Measurements from ENCODE around the gene ZBED1.

The ZBED1 gene

GRCh38 chrX:2497961-2498780 lies 2.6 kb downstream of the ZBED1 start:
- DNase-seq (ENCODE audit: low read depth, low spot score), result no peak
- Histone ChIP-seq H3K4me3 (ENCODE audit: low read length) (no peak overlapping the region), H3K27me3 (ENCODE audit: control insufficient read depth, insufficient read depth, low read length) (no peaks in the 10 kb centered on the region), H3K9me3 (ENCODE audit: control insufficient read depth, insufficient read depth, low read length) (no peaks in the 10 kb centered on the region), H3K27ac (ENCODE audit: low read length) (no peak overlapping the region), H3K36me3 (ENCODE audit: control insufficient read depth, insufficient read depth, low read length) (peaks cover 4% of the 10 kb centered on the region; the same call in 1 of the 2 replicates), H3K4me1 (ENCODE audit: control insufficient read depth, insufficient read depth, low read length) (peaks cover 5% of the 10 kb centered on the region)
- WGBS (ENCODE audit: insufficient coverage, insufficient read length), result no CpG with 5 or more reads among the region's 11 CpGs

- Histone ChIP-seq H3K9me3 (ENCODE audit: control insufficient read depth, insufficient read depth, low read length) (no peaks in the 10 kb centered on the region), H3K4me1 (ENCODE audit: control insufficient read depth, insufficient read depth, low read length) (peaks cover 3% of the 10 kb centered on the region), H3K4me3 (ENCODE audit: low read length) (no peak overlapping the region), H3K36me3 (ENCODE audit: control insufficient read depth, insufficient read depth, low read length) (peaks cover 5% of the 10 kb centered on the region), H3K27ac (ENCODE audit: low read length) (no peak overlapping the region), H3K27me3 (ENCODE audit: control insufficient read depth, insufficient read depth, low read length) (no peaks in the 10 kb centered on the region)
- WGBS (ENCODE audit: insufficient coverage, insufficient read length), result no CpG with 5 or more reads among the region's 14 CpGs
- DNase-seq (ENCODE audit: low read depth, low spot score), result no peak
These were observed 5.2 kb downstream of the ZBED1 start for GRCh38 chrX:2495595-2495994.

GRCh38 chrX:2492531-2493218 lies 8.1 kb downstream of the ZBED1 start:
- H3K27ac ChIP-seq (ENCODE audit: low read length), result no peak overlapping the region
- H3K4me1 ChIP-seq (ENCODE audit: control insufficient read depth, insufficient read depth, low read length), result peaks cover 2% of the 10 kb centered on the region; the same call in 1 of the 2 replicates
- H3K27me3 ChIP-seq (ENCODE audit: control insufficient read depth, insufficient read depth, low read length), result no peaks in the 10 kb centered on the region
- H3K36me3 ChIP-seq (ENCODE audit: control insufficient read depth, insufficient read depth, low read length), result peaks cover 28% of the 10 kb centered on the region
- no peaks in the 10 kb centered on the region for H3K9me3 ChIP-seq (ENCODE audit: control insufficient read depth, insufficient read depth, low read length)
- WGBS (ENCODE audit: insufficient coverage, insufficient read length), result no CpG with 5 or more reads among the region's 22 CpGs
- no peak for DNase-seq (ENCODE audit: low read depth, low spot score)
- no peak overlapping the region for H3K4me3 ChIP-seq (ENCODE audit: low read length)

- peaks cover 2% of the 10 kb centered on the region; the same call in 1 of the 2 replicates for H3K4me1 ChIP-seq (ENCODE audit: control insufficient read depth, insufficient read depth, low read length)
- no peak for DNase-seq (ENCODE audit: low read depth, low spot score)
- no peak overlapping the region for H3K27ac ChIP-seq (ENCODE audit: low read length)
- peaks cover 30% of the 10 kb centered on the region for H3K36me3 ChIP-seq (ENCODE audit: control insufficient read depth, insufficient read depth, low read length)
- no peaks in the 10 kb centered on the region for H3K27me3 ChIP-seq (ENCODE audit: control insufficient read depth, insufficient read depth, low read length)
- WGBS (ENCODE audit: insufficient coverage, insufficient read length), result no CpG with 5 or more reads among the region's 22 CpGs
- no peaks in the 10 kb centered on the region for H3K9me3 ChIP-seq (ENCODE audit: control insufficient read depth, insufficient read depth, low read length)
- H3K4me3 ChIP-seq (ENCODE audit: low read length), result no peak overlapping the region
These were observed 10.1 kb downstream of the ZBED1 start for GRCh38 chrX:2490634-2491033.

DNA sequence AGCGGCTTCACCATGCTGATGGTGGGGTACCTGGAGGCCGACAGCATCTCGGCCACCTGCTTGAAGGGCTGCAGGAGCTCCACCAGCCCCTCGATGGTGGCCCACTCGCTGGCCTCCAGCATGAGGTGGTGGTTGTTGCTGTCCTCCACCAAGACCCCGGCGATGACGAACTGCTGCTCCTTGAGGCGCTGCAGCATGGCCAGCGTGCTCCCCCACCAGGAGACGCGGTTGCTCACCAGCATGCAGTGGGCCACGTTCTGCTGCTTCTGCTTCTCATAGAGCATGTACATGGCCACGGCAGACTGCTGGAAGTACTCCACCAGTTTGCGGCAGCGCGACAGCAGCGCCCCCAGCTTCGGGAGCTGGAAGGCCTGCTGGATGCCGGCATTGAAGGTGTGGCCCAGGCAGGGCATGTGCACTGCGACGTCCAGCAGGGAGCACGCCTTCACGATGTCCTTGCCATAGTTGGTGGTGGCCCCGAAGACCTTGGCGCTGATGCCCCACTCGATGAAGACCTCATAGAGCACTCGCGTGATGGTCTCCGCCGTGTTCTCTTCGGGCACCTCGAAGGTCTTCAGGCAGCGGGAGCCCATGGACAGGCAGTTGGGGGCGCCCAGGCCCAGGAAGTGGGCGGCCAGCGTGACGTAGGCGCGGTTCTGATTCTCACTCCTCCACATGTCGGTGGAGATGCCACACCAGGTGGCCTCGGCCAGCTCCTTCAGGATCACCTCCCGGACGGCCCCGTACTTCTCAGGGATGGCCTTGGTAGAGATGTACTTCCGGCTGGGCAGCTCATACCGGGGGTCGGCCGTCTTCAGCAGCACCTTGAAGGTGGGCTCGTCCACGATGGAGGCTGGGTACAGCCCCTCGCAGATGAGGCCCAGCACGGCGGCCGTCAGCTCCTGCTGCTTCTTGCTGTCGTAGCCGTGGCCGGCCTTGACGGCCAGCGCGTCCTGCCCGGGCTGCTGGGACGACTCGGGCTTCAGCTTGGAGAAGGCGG lies 11.0 kb downstream of the ZBED1 start:
- no peaks in the 10 kb centered on the region for H3K27me3 ChIP-seq (ENCODE audit: control insufficient read depth, insufficient read depth, low read length)
- H3K9me3 ChIP-seq (ENCODE audit: control insufficient read depth, insufficient read depth, low read length), result no peaks in the 10 kb centered on the region
- no peaks in the 10 kb centered on the region; the same call in 1 of the 2 replicates for H3K4me1 ChIP-seq (ENCODE audit: control insufficient read depth, insufficient read depth, low read length)
- DNase-seq (ENCODE audit: low read depth, low spot score), result no peak
- no peak overlapping the region for H3K27ac ChIP-seq (ENCODE audit: low read length)
- H3K36me3 ChIP-seq (ENCODE audit: control insufficient read depth, insufficient read depth, low read length), result peaks cover 27% of the 10 kb centered on the region
- no peak overlapping the region for H3K4me3 ChIP-seq (ENCODE audit: low read length)
- WGBS (ENCODE audit: insufficient coverage, insufficient read length), result no CpG with 5 or more reads among the region's 65 CpGs

- H3K4me1 ChIP-seq (ENCODE audit: control insufficient read depth, insufficient read depth, low read length), result no peaks in the 10 kb centered on the region; the same call in 1 of the 2 replicates
- peaks cover 27% of the 10 kb centered on the region for H3K36me3 ChIP-seq (ENCODE audit: control insufficient read depth, insufficient read depth, low read length)
- no peak overlapping the region for H3K27ac ChIP-seq (ENCODE audit: low read length)
- DNase-seq (ENCODE audit: low read depth, low spot score), result no peak
- no peak overlapping the region for H3K4me3 ChIP-seq (ENCODE audit: low read length)
- WGBS (ENCODE audit: insufficient coverage, insufficient read length), result no CpG with 5 or more reads among the region's 50 CpGs
- no peaks in the 10 kb centered on the region for H3K27me3 ChIP-seq (ENCODE audit: control insufficient read depth, insufficient read depth, low read length)
- H3K9me3 ChIP-seq (ENCODE audit: control insufficient read depth, insufficient read depth, low read length), result no peaks in the 10 kb centered on the region
These were observed 12.0 kb downstream of the ZBED1 start for GRCh38 chrX:2488621-2489285.

DNA sequence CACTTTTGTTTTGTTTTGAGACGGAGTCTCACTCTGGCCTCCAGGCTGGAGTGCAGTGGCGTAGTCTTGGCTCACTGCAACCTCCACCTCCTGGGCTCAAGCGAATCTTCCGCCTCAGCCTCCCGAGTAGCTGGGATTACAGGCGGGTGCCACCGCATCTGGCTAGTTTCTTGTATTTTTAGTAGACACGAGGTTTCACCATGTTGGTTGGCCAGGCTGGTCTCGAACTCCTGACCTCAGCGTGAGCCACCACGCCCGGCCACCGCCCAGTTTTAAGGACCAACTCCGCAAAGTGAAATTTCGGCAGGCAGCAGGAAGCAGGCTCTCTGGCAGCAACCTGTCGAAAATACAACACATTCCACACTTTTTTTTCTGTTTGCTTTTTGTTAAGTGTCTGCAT lies 13.4 kb downstream of the ZBED1 start:
- peaks cover 27% of the 10 kb centered on the region for H3K36me3 ChIP-seq (ENCODE audit: control insufficient read depth, insufficient read depth, low read length)
- DNase-seq (ENCODE audit: low read depth, low spot score), result no peak
- no CpG with 5 or more reads among the region's 16 CpGs for WGBS (ENCODE audit: insufficient coverage, insufficient read length)
- H3K27me3 ChIP-seq (ENCODE audit: control insufficient read depth, insufficient read depth, low read length), result no peaks in the 10 kb centered on the region
- no peaks in the 10 kb centered on the region for H3K4me1 ChIP-seq (ENCODE audit: control insufficient read depth, insufficient read depth, low read length)
- no peak overlapping the region for H3K27ac ChIP-seq (ENCODE audit: low read length)
- no peak overlapping the region for H3K4me3 ChIP-seq (ENCODE audit: low read length)
- H3K9me3 ChIP-seq (ENCODE audit: control insufficient read depth, insufficient read depth, low read length), result no peaks in the 10 kb centered on the region

GRCh38 chrX:2486476-2487133 lies 14.2 kb downstream of the ZBED1 start:
- no peaks in the 10 kb centered on the region for H3K9me3 ChIP-seq (ENCODE audit: control insufficient read depth, insufficient read depth, low read length)
- no peaks in the 10 kb centered on the region for H3K27me3 ChIP-seq (ENCODE audit: control insufficient read depth, insufficient read depth, low read length)
- H3K27ac ChIP-seq (ENCODE audit: low read length), result no peak overlapping the region
- no peak for DNase-seq (ENCODE audit: low read depth, low spot score)
- H3K4me3 ChIP-seq (ENCODE audit: low read length), result no peak overlapping the region
- peaks cover 27% of the 10 kb centered on the region for H3K36me3 ChIP-seq (ENCODE audit: control insufficient read depth, insufficient read depth, low read length)
- WGBS (ENCODE audit: insufficient coverage, insufficient read length), result no CpG with 5 or more reads among the region's 29 CpGs
- H3K4me1 ChIP-seq (ENCODE audit: control insufficient read depth, insufficient read depth, low read length), result no peaks in the 10 kb centered on the region

- Histone ChIP-seq H3K27ac (ENCODE audit: low read length) (no peak overlapping the region), H3K36me3 (ENCODE audit: control insufficient read depth, insufficient read depth, low read length) (peaks cover 27% of the 10 kb centered on the region), H3K4me3 (ENCODE audit: low read length) (no peak overlapping the region), H3K27me3 (ENCODE audit: control insufficient read depth, insufficient read depth, low read length) (no peaks in the 10 kb centered on the region), H3K9me3 (ENCODE audit: control insufficient read depth, insufficient read depth, low read length) (no peaks in the 10 kb centered on the region), H3K4me1 (ENCODE audit: control insufficient read depth, insufficient read depth, low read length) (no peaks in the 10 kb centered on the region)
- 100% methylated on average over 1 of the region's 10 CpGs for WGBS (ENCODE audit: insufficient coverage, insufficient read length)
- no peak for DNase-seq (ENCODE audit: low read depth, low spot score)
These were observed 14.9 kb downstream of the ZBED1 start for GRCh38 chrX:2485789-2486345.
